Measurements from ENCODE around the gene CARD18.

DNA sequence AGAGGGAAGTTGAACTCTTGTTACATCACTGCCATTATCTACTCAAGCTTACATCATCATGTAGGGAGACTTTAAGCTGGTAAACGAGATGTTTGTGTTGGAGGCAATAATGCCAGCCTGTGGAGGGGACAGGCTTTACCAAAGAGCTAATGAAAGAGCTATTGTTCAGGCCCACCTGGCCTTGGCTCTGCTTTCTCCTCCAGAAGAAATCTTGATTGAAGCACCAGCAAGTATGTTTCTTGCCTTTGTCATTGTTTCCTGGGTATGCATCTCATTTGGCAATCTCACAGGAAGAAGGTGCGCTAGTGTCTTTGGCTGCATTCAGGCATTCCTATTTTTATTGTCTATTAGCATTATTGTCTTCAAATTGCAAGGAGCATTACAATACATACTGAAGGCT, 16.7 kb upstream of the CARD18 start:
- TF ChIP-seq, protein P1, sequence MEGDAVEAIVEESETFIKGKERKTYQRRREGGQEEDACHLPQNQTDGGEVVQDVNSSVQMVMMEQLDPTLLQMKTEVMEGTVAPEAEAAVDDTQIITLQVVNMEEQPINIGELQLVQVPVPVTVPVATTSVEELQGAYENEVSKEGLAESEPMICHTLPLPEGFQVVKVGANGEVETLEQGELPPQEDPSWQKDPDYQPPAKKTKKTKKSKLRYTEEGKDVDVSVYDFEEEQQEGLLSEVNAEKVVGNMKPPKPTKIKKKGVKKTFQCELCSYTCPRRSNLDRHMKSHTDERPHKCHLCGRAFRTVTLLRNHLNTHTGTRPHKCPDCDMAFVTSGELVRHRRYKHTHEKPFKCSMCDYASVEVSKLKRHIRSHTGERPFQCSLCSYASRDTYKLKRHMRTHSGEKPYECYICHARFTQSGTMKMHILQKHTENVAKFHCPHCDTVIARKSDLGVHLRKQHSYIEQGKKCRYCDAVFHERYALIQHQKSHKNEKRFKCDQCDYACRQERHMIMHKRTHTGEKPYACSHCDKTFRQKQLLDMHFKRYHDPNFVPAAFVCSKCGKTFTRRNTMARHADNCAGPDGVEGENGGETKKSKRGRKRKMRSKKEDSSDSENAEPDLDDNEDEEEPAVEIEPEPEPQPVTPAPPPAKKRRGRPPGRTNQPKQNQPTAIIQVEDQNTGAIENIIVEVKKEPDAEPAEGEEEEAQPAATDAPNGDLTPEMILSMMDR (tag by site-specific recombination; IDR thresholded peaks at IDR 0.05), result no peak
- no peak for TF ChIP-seq ZNF138 (tag by site-specific recombination; IDR thresholded peaks at IDR 0.05; ENCODE audit: borderline replicate concordance)
- TF ChIP-seq ZNF548 (tag by site-specific recombination; IDR thresholded peaks at IDR 0.05), result no peak
- TF ChIP-seq, protein P2, sequence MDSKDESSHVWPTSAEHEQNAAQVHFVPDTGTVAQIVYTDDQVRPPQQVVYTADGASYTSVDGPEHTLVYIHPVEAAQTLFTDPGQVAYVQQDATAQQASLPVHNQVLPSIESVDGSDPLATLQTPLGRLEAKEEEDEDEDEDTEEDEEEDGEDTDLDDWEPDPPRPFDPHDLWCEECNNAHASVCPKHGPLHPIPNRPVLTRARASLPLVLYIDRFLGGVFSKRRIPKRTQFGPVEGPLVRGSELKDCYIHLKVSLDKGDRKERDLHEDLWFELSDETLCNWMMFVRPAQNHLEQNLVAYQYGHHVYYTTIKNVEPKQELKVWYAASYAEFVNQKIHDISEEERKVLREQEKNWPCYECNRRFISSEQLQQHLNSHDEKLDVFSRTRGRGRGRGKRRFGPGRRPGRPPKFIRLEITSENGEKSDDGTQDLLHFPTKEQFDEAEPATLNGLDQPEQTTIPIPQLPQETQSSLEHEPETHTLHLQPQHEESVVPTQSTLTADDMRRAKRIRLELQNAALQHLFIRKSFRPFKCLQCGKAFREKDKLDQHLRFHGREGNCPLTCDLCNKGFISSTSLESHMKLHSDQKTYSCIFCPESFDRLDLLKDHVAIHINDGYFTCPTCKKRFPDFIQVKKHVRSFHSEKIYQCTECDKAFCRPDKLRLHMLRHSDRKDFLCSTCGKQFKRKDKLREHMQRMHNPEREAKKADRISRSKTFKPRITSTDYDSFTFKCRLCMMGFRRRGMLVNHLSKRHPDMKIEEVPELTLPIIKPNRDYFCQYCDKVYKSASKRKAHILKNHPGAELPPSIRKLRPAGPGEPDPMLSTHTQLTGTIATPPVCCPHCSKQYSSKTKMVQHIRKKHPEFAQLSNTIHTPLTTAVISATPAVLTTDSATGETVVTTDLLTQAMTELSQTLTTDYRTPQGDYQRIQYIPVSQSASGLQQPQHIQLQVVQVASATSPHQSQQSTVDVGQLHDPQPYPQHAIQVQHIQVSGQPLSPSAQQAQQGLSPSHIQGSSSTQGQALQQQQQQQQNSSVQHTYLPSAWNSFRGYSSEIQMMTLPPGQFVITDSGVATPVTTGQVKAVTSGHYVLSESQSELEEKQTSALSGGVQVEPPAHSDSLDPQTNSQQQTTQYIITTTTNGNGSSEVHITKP (tag by site-specific recombination; IDR thresholded peaks at IDR 0.05), result no peak
- TF ChIP-seq ZNF768 (tag by site-specific recombination; IDR thresholded peaks at IDR 0.05), result no peak
- no peak for TF ChIP-seq ZNF621 (tag by site-specific recombination; IDR thresholded peaks at IDR 0.05)
- TF ChIP-seq ZNF24 (tag by site-specific recombination; IDR thresholded peaks at IDR 0.05), result no peak
- TF ChIP-seq, protein P3, sequence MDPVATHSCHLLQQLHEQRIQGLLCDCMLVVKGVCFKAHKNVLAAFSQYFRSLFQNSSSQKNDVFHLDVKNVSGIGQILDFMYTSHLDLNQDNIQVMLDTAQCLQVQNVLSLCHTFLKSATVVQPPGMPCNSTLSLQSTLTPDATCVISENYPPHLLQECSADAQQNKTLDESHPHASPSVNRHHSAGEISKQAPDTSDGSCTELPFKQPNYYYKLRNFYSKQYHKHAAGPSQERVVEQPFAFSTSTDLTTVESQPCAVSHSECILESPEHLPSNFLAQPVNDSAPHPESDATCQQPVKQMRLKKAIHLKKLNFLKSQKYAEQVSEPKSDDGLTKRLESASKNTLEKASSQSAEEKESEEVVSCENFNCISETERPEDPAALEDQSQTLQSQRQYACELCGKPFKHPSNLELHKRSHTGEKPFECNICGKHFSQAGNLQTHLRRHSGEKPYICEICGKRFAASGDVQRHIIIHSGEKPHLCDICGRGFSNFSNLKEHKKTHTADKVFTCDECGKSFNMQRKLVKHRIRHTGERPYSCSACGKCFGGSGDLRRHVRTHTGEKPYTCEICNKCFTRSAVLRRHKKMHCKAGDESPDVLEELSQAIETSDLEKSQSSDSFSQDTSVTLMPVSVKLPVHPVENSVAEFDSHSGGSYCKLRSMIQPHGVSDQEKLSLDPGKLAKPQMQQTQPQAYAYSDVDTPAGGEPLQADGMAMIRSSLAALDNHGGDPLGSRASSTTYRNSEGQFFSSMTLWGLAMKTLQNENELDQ (tag by site-specific recombination; IDR thresholded peaks at IDR 0.05; ENCODE audit: low read depth), result no peak
- TF ChIP-seq ZNF366 (tag by site-specific recombination; conservative IDR thresholded peaks at IDR 0.05), result no peak
- no peak for TF ChIP-seq ZFP3 (tag by site-specific recombination; IDR thresholded peaks at IDR 0.05; ENCODE audit: low read depth)
- no peak for TF ChIP-seq ZNF776 (tag by site-specific recombination; IDR thresholded peaks at IDR 0.05; ENCODE audit: borderline replicate concordance)
- TF ChIP-seq, protein P4, sequence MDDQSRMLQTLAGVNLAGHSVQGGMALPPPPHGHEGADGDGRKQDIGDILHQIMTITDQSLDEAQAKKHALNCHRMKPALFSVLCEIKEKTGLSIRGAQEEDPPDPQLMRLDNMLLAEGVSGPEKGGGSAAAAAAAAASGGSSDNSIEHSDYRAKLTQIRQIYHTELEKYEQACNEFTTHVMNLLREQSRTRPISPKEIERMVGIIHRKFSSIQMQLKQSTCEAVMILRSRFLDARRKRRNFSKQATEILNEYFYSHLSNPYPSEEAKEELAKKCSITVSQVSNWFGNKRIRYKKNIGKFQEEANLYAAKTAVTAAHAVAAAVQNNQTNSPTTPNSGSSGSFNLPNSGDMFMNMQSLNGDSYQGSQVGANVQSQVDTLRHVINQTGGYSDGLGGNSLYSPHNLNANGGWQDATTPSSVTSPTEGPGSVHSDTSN (CRISPR knock-in tag; IDR thresholded peaks at IDR 0.05), result no peak

Measured in HEK293 (cell line).